Endothelial cell of umbilical vein (primary cell): ENCODE measurements around the gene WNT7B. TPM values are rescaled to one million over a fixed set of nuclear protein-coding genes. Genes with fewer than 3 reads are reported as not detected.

ENCODE experiments used
- BruUV-seq: library from RNA; stranded (reverse); fragments of 400-500 nt; replicated peaks from 2 replicates; lab custom pipeline; 2021; lab: Mats Ljungman, UMichigan
- CTCF ChIA-PET: fragments of 300-600, 350-600 bp; sonication (Branson Sonifier 250); formaldehyde crosslinking; loops from one replicate; lab custom pipeline; 2021; ENCODE audit warnings: antibody characterized with exemption, inconsistent platforms; lab: Charles Lee
- POLR2A ChIA-PET: fragments of 300-600, 350-600 bp; sonication (Branson Sonifier 250); formaldehyde crosslinking; loops from one replicate; lab custom pipeline; 2021; ENCODE audit warnings: antibody characterized with exemption, inconsistent platforms; lab: Charles Lee
- DNase-seq: peaks from one replicate; pipeline ENCODE4 v3.0.0-alpha.2; 2011; ENCODE audit warnings: low read depth, low spot score
- FAIRE-seq: peaks from 2 replicates; lab custom pipeline; 2011; peaks lifted over from hg19 to GRCh38; lab: Jason Lieb, UNC
- H2AFZ ChIP-seq: 2 replicates; pipeline ENCODE4 v1.6.0; 2012; ENCODE audit warnings: low read depth, low read length, control low read depth, inconsistent platforms
- H3K27ac ChIP-seq: 2 replicates; pipeline ENCODE4 v1.5.1; 2011; ENCODE audit warnings: low read depth, mild to moderate bottlenecking, control low read depth, low read length, moderate library complexity; ENCODE audit not compliant: insufficient read depth
- H3K27me3 ChIP-seq, 2 experiments: 2 replicates each; pipeline versions ENCODE4 v1.6.0 to v1.6.1; 2011; ENCODE audit warnings: low read length in 2 of 2, mixed read lengths in 1 of 2; ENCODE audit not compliant: control insufficient read depth in 2 of 2, insufficient read depth in 2 of 2
- H3K36me3 ChIP-seq, 2 experiments: 2 replicates in 1 of 2; 3 replicates in 1 of 2; pipeline ENCODE4 v1.5.1; 2011; ENCODE audit warnings: low read length in 2 of 2, mild to moderate bottlenecking in 1 of 2, moderate library complexity in 1 of 2; ENCODE audit not compliant: control insufficient read depth in 2 of 2, insufficient read depth in 2 of 2; ENCODE audit errors: extremely low read depth in 1 of 2
- H3K4me1 ChIP-seq: 3 replicates; pipeline ENCODE4 v1.5.1; 2011; ENCODE audit warnings: mild to moderate bottlenecking, low read length; ENCODE audit not compliant: control insufficient read depth, insufficient read depth; ENCODE audit errors: extremely low read depth
- H3K4me2 ChIP-seq: 2 replicates; pipeline ENCODE4 v1.6.1; 2011; ENCODE audit warnings: low read length, control low read depth, mixed read lengths; ENCODE audit not compliant: insufficient read depth
- H3K4me3 ChIP-seq, 3 experiments: fragments of 200-600 bp in 1 of 3; sonication (generic), shearing (Covaris generic) in 1 of 3; replicated peaks in 1 of 3; 2 replicates each; pipeline ENCODE4 v1.5.1; 2011 to 2016; ENCODE audit warnings: control low read depth in 3 of 3, low read length in 3 of 3, mild to moderate bottlenecking in 2 of 3, inconsistent platforms in 1 of 3, low read depth in 1 of 3, moderate library complexity in 1 of 3; ENCODE audit not compliant: insufficient read depth in 1 of 3
- H3K79me2 ChIP-seq: 2 replicates; pipeline ENCODE4 v1.6.0; 2012; ENCODE audit warnings: low read length, inconsistent platforms; ENCODE audit not compliant: control insufficient read depth, insufficient read depth
- H3K9ac ChIP-seq: replicated peaks from 2 replicates; pipeline ENCODE3; 2011; ENCODE audit warnings: low read length, control low read depth; ENCODE audit not compliant: insufficient read depth; ENCODE audit errors: extremely low read depth
- H3K9me1 ChIP-seq: replicated peaks from 3 replicates; pipeline ENCODE4 v1.6.0; 2011; ENCODE audit warnings: mild to moderate bottlenecking, low read length; ENCODE audit not compliant: control insufficient read depth, insufficient read depth; ENCODE audit errors: extremely low read depth
- H3K9me3 ChIP-seq: replicated peaks from 2 replicates; pipeline ENCODE4 v1.5.1; 2012; ENCODE audit warnings: low read length, inconsistent platforms; ENCODE audit not compliant: control insufficient read depth, insufficient read depth
- H4K20me1 ChIP-seq: replicated peaks from 2 replicates; pipeline ENCODE3; 2011; ENCODE audit warnings: mild to moderate bottlenecking, low read length; ENCODE audit not compliant: control insufficient read depth, insufficient read depth; ENCODE audit errors: extremely low read depth
- EZH2 ChIP-seq: IDR thresholded peaks from 2 replicates; pipeline ENCODE4 v1.6.1; 2012; ENCODE audit warnings: borderline replicate concordance, low read depth, mild to moderate bottlenecking, moderate library complexity, low read length, inconsistent platforms; ENCODE audit not compliant: severe bottlenecking
- FOS ChIP-seq: IDR thresholded peaks from 2 replicates; pipeline ENCODE4 v1.6.1; 2011; ENCODE audit warnings: mild to moderate bottlenecking, low read length, moderate library complexity, borderline replicate concordance; ENCODE audit not compliant: insufficient read depth
- GATA2 ChIP-seq: IDR thresholded peaks from 2 replicates; pipeline ENCODE4 v1.7.0; 2011; ENCODE audit warnings: low read depth, mild to moderate bottlenecking, moderate library complexity, mixed read lengths, low read length; ENCODE audit not compliant: insufficient read length, insufficient read depth
- JUN ChIP-seq: IDR thresholded peaks from 2 replicates; pipeline ENCODE4 v1.6.1; 2011; ENCODE audit warnings: borderline replicate concordance, low read depth; ENCODE audit not compliant: insufficient read length, insufficient read depth
- MAX ChIP-seq: IDR thresholded peaks from 2 replicates; pipeline ENCODE4 v1.6.1; 2011; ENCODE audit not compliant: insufficient read depth, insufficient read length
- MYC ChIP-seq: IDR thresholded peaks from one replicate; pipeline ENCODE4 v1.6.1; 2011; ENCODE audit warnings: mild to moderate bottlenecking, low read depth, low read length
- POLR2A ChIP-seq: IDR thresholded peaks from 2 replicates; pipeline ENCODE4 v1.6.1; 2012; ENCODE audit warnings: low read depth, mild to moderate bottlenecking, control low read depth, low read length
- POLR2AphosphoS5 ChIP-seq: IDR thresholded peaks from 2 replicates; pipeline ENCODE4 v1.6.1; 2012; ENCODE audit warnings: low read depth, mild to moderate bottlenecking, control low read depth, low read length, moderate library complexity; ENCODE audit not compliant: insufficient read depth
- dilution Hi-C: fragments of 300-500 bp; cut with MboI; formaldehyde crosslinking; loops from one replicate; pipeline ENCODE4 v1.15.0; 2019; ENCODE audit warnings: low sequenced_read_pairs; ENCODE audit not compliant: extremely low pct_ligation_motif_present
- intact Hi-C: fragments of 100-400 bp; cut with micrococcal nuclease; formaldehyde crosslinking; loops from one replicate; pipeline ENCODE4 v1.10.0; 2022
- polyA plus RNA-seq, 4 experiments: library from polyadenylated mRNA; depleted of rRNA in 3 of 4; stranded (reverse) in 3 of 4; unstranded in 1 of 4; fragments of >200 nt; gene quantifications; 2 replicates each; pipeline versions ENCODE4 v1.2.1 to v1.2.3, GENCODE V29; 2011 to 2012; ENCODE audit warnings: missing spikeins in 1 of 4
- total RNA-seq: library from RNA; stranded (reverse); gene quantifications from 2 replicates; pipeline ENCODE4 v1.2.3, GENCODE V29; 2021
- TF ChIP-seq, protein P1 (sequence below), 2 donors: IDR thresholded peaks; 1 replicate in 1 of 2; 2 replicates in 1 of 2; pipeline ENCODE4 v1.5.1; 2011; ENCODE audit warnings: low read length in 2 of 2, mild to moderate bottlenecking in 2 of 2, moderate library complexity in 2 of 2, control low read depth in 1 of 2, inconsistent platforms in 1 of 2, low read depth in 1 of 2; ENCODE audit not compliant: insufficient read depth in 1 of 2; ENCODE audit errors: extremely low read depth in 1 of 2

The WNT7B gene
- total and polyA plus RNA-seq, 2 donors (not counting 3 experiments of a cell fraction or from before 2014, with no cell fraction given) = not detected

- BruUV-seq = no TSS peak
- CTCF ChIA-PET = no interaction called here
- no peaks in the 10 kb centered on the region for H3K79me2 ChIP-seq
- H3K4me1 ChIP-seq = no peaks in the 10 kb centered on the region
- no peaks in the 10 kb centered on the region for H3K9me3 ChIP-seq
- H3K27ac ChIP-seq = no peak overlapping the region
- H2AFZ ChIP-seq = no peak overlapping the region
- no peaks in the 10 kb centered on the region for H3K9me1 ChIP-seq
- TF ChIP-seq, protein P1, sequence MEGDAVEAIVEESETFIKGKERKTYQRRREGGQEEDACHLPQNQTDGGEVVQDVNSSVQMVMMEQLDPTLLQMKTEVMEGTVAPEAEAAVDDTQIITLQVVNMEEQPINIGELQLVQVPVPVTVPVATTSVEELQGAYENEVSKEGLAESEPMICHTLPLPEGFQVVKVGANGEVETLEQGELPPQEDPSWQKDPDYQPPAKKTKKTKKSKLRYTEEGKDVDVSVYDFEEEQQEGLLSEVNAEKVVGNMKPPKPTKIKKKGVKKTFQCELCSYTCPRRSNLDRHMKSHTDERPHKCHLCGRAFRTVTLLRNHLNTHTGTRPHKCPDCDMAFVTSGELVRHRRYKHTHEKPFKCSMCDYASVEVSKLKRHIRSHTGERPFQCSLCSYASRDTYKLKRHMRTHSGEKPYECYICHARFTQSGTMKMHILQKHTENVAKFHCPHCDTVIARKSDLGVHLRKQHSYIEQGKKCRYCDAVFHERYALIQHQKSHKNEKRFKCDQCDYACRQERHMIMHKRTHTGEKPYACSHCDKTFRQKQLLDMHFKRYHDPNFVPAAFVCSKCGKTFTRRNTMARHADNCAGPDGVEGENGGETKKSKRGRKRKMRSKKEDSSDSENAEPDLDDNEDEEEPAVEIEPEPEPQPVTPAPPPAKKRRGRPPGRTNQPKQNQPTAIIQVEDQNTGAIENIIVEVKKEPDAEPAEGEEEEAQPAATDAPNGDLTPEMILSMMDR (IDR thresholded peaks at IDR 0.05; ENCODE audit: extremely low read depth in 1 of 2, insufficient read depth in 1 of 2, low read depth in 1 of 2, low read length in 2 of 2) = no peak
- TF ChIP-seq MYC (no peak), GATA2 (no peak), FOS (no peak), POLR2A (no peak), MAX (no peak), EZH2 (no peak), JUN (no peak), POLR2AphosphoS5 (no peak)
- POLR2A ChIA-PET = no interaction called here
- no peak for DNase-seq
- H3K4me2 ChIP-seq = no peak overlapping the region
- H3K9ac ChIP-seq = no peak overlapping the region
- no peaks in the 10 kb centered on the region for H4K20me1 ChIP-seq
- H3K4me3 ChIP-seq = no peak overlapping the region
- no peaks in the 10 kb centered on the region for H3K36me3 ChIP-seq
- H3K27me3 ChIP-seq = peaks cover 28 to 30% of the 10 kb centered on the region in 2 experiments
- dilution Hi-C loops (no loop called here), intact Hi-C loops (no loop called here)
- no peak for FAIRE-seq
These were observed 93.8 kb downstream of the WNT7B start for GRCh38 chr22:45882881-45883810.
